Epidermal melanocyte (primary cell): ENCODE results near the gene DGKZ.
A peak's percentile ranks its signal among the peaks of the same experiment; 100 is the strongest.

Experiments
- DNase-seq: peaks from one replicate; pipeline ENCODE4 v3.0.0; 2011; ENCODE audit warnings: low spot score; ENCODE audit not compliant: insufficient read length

The DGKZ gene

DNA sequence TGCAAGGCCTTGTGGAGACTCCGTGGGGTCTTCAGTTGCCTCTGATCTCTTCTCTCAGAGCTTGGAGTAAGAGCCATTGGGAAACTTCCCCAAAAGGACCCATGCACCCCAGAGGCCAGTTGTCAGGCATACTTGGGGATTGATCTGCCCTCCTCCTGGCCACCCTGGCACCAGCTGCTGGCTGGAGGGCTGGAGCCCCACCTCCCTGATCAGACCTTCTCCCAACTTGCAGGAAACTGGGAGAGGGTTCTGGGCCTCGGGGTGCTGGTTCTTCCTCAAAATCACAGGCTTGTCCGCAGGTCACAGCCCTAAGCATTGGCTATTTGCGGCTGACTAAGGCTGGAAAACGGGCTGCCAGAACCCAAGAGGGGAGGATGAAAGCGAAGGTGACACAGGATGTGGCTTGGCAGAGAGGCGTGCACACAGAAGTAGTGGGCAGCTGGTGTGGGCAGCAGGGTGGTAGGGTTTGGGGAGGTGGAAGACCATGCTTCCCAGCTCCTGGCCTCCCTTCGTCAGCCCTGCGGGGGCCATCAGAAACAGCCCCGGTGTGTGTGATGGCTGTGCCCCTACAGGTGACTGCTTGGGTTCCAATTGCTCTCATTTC lies 1.3 kb upstream of the DGKZ start:
- DNase-seq, result no peak

DNA sequence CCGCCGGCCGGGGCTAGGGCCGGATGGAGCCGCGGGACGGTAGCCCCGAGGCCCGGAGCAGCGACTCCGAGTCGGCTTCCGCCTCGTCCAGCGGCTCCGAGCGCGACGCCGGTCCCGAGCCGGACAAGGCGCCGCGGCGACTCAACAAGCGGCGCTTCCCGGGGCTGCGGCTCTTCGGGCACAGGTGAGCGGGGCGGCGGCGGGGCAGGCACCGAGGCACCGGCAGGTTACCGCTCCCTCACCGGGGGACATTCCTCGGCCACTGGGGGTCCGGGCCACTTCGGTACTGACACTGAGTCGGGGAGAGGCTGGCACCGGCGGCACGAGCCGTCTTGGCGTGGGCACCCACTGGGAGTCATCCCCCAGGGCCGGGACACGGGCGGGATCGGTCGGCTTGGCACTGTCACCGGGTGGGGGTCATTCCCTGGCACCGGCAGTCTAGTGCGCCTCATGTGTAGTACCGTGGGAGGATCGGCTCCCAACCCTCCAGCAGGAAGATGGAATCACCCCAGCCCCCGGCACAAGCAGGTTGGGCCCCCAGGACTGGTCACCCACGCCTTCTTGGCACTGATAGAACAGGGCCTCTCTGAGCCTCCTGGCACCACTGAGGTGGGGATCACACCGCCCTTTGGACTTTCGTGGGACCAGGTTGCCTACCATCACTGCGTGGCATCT lies 511 bp downstream of the DGKZ start:
- no peak for DNase-seq

DNA sequence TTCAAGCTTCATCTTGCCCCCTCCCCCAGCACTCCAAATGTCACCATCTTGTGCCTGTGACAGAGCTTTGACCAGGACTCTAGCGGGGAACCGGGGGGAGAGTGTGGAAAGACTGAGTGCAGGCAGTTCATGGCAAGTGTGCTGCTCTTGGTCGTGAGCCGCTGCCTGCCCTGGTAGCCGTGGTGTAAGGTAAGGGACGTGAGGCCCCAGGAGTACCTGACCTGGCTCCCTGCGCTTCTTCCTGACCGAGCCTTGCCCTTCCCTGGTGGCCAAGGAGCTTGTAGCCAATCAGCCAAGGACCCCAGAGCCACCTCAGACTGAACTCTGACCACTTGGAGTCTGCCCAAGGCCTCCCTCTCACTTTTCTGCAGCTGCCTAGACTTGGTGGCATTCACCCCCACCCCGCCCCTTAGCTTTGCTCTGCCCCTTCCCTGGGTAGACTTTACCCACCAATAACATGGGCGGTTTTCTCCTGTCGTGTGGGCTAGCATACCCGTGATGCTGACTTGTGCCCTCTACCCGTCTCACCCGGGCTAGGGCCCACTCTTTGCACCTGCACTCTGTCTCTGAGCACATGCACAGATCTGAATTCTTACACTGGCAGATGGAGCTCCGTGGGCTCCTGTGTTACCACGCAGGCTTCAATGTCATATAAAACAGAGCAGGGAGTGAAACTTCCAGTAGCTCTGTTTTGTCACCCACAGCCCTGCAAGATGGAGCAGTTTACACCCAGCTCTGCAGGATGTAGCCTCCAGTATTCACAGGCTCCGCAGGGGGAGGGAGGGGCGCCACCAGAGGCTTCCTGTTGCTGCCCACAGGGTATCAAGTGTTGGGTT lies 1.5 kb downstream of the DGKZ start:
- DNase-seq, result no peak

DNA sequence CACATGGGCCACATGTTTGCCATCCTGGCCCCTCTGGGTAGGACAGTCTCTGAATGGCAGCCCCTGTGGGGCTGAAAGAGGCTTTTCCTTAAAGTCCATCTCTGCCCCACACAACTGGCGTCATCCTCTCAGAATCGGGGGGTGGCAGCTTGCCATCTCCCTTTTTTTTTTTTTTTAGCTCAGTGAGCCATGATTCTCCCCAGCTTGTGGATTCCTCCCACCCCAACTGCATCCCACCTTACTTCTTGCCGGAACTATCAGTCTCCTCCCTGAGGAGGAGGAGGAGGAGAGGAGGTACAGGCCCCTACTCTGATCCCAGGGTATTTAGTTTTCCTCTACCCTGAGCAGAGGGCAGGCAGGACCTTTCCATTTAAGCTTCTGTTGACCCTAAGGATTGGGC lies 3.4 kb downstream of the DGKZ start:
- DNase-seq, result no peak

DNA sequence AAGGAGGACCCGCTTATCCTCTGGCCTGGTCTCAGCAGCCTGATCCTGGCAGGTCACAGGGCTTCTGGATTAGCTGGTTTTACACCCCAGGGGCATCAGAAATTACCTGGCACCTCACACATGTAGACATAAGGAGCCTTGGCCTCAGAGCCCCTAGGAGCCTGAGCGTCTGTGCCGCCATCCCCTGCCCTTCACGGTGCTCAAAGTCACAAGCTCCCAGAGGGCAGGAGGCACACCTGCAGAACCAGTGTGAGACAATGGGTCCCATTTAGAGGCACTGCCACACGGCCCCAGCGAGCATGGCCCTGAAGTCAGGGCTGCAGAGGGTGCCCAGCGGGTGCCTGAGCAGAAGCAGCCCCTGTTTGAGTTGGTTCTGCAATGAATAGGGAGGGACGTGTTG lies 3.9 kb downstream of the DGKZ start:
- DNase-seq, result no peak

DNA sequence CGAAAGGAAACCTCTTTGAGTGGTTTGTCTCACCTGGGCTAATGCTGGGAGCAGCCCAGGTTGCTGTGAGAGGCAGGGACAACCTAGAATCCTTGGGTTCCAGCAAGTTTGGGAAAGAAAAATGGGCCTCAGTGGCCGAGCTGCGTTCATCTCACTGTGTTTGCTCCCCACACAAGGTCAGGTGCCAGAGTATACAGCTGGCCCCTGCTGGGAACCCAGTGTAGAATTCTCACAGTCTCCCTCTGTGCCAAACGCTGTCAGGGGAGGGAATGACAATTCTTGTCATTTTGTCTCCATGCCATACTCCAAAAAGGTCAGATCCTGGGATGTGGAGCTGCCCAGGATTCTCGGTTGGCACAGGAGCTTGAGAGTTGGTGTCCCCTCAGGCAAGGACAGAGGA lies 4.3 kb downstream of the DGKZ start:
- DNase-seq, result no peak

DNA sequence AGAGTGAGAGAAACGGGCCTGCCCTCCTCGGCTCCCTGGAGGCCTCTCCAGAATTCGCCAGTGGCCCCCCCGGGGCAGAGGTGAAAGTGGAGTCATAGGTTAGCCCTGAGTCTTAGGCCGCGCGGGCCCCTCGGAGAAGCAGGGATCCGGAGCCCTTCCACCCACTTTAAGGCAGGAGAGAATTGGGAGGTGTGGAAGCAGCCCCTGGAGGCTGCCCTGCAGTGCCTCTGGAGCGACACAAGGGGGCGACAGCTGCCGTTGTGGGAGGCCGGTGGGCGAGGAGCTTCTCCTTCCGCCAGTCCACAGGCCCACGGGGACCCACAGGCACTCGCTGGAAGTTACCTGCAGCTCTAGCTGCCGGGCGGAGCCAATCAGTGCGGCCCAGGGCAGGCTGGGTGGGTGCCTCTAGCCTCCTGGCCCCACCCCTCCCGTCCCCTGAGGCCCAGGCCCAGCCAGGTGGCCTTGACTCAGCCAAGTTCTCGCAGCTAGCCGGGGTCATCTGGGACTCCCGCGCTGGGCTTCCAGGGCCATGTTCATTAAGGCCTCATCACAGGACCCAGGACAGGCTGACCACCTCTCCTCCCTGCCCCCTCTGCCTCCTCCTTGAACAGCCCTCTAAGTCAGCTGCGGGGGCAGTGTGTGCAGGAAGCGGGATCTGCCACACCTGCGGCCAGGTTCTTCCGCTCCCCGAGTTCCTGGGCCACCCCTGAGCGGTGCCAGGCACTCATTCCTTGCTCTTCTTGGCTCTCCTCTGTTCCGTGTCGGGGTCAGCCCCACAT lies 5.0 kb downstream of the DGKZ start:
- DNase-seq, result no peak

DNA sequence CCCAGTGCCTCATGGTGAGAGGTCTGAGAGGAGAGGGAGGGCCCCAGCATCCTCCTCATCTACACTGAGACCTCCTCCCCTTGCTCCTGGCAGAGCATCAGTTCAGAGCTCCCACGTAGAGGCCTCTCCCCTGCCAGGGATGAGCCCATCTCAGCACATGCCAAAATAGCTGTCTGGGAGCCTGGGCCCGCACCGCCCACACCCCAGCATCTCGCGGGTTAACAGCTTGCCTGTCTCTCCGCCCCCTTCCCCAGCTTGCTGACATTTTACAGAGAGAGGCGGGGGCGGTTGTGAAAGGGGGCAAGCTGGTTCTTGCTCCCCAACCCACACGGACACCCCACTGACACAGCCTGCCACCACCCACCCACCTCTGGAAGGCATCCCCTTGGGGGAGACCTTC lies 6.4 kb downstream of the DGKZ start:
- no peak for DNase-seq

DNA sequence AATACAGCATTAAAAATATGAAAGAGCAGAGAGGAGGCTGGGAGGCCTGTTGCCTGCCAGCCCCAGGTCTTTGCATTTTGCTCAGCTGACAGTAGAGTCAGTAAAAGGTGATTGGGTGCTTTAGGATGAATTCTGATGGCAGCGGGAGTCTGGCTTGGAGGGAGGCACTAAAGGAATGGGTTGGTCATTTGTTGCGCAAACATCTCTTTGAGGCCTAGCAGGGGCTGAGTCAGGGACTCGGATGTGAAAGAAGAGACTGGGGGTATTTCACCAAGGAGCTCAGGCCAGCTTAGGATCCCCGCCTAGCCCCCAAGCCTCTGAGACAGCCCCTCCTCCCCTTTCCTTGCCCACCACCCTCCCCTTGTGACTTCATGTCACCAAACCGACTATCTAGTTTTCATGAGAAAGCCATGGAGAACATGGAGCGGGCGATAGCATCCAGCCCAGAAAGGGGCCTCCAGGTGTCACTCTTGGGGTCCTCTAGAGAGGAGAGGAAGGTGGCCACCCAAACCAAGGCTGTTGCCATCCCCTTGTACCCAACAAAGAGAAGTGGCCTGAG lies 9.7 kb downstream of the DGKZ start:
- no peak for DNase-seq

DNA sequence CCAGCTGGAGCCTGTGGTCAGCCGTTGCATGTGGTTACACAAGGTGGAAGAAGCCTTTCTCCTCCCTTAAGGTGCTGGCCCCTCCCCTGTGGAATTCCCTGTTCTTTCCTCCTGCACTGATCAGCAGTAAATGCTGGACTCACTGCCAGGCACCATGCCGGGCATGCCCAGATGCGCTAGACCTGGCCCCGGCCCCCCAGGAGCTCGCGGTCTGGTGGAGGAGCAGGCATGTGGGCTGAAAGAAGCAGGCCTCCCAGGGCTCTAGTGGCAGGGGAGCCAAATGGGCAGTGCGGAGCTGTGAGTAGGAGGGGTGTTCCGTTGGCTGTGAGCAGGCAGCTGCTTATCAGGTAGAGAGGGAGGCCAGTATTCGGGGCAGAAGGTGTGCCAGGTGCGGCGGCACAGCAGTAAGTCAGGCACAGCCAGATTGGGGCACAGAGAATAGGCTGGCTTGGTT lies 10.2 kb downstream of the DGKZ start:
- DNase-seq, result no peak

DNA sequence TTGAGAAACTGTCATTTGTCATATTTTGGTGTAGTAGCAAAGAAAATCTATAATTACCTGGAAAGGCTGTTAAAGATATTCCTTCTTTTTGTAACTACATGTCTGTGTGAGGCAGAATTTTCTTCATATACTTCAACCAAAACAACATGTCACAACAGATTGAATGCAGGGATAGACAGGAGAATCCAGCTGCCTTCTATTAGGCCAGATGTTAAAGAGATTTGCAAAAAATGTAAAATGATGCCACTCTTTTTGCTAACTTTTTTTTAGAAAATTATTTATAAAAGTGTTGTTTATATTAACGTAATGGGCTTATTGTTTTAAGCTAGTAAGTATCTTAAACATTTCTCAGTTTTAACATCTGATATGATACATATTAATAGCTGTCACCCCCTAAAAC lies 12.7 kb downstream of the DGKZ start:
- no peak for DNase-seq

DNA sequence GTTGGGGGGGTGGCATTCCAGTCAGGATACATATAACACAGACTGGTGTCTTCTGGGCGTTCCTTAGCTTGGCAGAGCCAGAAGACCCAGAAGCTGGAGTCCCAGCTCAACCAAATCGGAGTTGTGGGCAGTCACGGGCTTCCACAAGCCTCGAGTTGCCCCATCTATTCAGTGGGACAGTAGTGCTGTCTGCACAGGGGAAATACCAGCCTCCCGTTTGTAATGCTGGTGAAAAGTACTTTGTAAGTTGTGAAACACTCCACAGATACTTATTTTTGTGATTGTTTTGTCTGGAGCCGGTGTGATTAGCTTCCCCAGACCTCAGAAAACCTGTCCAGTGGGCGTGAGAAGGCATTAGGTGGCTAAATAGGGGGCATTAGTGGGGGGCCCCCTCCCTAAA lies 13.6 kb downstream of the DGKZ start:
- DNase-seq, result no peak

DNA sequence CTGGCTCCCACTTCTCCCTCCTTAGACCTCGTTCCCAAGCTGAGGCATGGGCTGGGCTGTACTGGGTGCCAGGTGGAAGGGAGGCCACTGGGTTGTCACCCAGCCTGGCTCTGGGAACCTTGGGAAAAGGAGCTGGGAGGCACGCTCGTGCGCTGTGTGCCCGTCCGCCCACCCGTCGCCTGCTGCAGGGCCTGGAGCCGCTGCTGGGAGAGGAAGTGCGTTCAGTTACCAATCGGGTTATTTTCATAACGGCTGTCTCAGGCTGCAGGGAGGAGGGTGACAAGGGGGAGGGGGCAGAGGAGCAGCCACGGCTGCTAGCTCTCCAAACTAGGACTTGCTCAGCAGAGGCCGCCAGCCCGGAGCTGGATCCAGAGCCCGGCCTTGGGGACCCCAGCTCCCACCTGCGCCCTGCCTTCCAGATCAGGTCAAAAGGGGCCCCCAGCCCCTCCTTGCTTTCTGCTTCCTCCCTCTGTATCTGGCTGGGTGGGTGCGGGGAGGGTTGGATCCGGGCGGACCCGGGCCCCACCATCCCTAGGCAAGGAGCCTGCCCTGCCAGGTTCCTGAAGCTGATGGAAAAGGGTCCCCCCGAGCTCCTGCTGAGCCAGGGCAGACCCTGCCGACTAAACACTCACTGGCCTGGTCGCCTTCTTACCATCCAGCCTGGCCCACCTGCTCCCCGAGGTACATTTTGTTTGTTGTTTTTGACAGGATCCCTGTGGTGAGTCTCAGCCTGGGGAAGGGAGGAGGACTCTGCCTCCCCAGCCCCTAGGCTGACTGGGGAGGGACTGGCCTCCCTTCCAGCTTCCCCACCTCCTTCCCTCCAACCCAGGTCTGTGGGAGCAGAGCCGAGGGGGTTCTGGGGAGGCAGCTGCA lies 14.3 kb downstream of the DGKZ start:
- DNase-seq, result peak; percentile 59

DNA sequence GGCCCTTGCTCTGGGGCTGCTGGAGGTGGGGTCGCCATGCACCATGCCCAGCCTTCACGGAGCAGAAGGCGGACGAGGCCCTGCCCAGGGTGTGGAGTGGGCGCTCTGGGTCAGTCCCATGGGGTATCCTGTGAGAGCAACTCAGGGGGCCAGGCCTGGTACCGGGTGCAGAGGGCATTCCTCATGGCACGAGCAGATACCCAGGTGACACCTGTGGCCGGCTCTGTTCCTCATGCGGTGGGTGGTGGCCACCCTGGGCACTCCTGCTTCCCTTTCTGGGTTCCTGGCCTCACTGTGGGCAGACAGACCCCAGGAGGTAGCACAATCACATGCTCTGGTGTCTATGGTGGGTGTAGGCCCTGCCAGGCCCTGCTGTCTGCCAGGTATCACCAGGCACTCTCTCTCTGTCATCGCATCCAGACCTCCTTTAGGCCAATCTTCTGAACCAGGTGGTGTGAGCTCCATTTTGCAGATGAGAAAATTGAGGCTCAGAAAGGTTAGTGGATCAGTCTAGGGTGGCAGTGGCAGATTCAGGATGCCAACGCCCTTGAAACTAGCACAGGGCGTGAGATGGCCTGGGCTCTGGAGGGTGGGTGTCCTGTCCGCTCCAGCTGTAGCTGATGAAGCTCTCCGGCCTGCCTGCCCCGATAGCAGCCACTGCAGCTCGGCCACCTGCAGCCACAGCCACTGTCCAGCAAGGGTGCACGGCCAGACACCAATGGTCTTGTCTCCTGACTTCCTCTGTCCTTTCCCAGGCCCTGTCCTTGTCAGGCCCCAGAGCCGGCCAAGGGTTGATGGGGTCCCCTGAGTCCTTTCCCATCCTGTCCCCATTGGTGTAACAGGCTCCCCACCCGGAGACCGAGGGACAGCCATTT lies 15.1 kb downstream of the DGKZ start:
- no peak for DNase-seq

DNA sequence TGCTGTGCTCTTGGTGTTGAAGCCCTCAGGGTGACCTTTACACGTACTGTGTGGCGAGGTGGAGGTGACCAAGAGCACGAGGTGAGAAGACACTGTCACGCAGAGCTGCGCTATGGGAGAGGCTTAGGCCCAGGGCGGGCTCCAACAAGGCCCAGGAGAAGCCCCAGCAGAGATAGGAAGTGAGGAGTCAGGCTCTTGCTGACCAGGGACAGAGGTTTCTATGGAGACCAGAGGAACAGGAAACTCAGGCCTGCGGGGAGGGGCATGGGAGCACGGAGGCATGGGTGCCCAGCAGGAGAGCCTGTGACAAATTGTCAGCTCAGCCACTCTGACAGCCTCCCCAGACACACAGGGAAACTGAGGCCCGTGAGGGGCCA lies 15.8 kb downstream of the DGKZ start:
- no peak for DNase-seq

DNA sequence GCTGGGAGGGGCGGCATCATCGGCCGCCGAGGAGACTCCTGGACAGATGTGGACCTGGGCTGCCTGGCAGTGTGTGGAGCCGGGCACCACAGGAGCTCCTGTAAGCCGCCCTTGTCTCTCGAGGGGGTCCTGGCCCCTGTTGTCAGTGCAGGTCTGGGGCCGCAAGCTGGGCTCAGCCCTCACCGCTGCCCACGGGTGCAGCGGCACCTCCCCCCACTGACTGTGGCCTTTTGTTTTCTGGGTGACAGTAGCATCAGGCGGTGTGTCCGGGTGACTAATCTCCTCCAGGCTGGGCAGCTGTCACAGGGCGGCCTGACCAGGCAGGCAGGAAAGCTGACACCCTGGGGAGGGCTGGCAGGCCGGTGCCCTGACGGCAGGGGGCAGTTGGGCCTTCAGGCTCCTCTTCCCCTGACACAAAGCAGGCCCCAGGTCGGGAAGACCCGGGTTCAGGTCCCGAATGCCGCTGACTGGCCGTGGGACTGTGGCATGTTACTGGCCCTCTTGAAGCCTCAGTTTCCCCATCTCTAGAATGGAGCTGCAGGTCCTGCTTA lies 16.3 kb downstream of the DGKZ start:
- no peak for DNase-seq

DNA sequence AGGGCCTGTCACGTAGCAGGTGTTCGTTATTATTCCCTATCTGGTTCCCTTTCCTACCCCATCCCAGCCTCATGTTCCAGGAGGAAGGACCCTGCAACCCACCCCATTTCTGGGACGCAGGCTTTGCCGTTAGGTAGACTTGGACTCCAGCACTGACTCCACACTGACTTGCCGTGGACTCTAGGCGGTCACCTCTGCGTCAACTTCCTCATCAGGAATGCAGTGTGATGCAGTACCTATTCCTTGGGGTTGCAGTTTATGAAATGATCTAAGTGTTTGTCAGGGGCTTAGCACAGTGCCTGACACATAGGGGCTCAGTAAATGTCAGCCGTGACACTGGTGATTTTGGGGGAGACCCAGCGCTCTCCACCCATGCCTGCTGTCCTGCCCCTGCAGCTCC lies 16.8 kb downstream of the DGKZ start:
- DNase-seq, result no peak

DNA sequence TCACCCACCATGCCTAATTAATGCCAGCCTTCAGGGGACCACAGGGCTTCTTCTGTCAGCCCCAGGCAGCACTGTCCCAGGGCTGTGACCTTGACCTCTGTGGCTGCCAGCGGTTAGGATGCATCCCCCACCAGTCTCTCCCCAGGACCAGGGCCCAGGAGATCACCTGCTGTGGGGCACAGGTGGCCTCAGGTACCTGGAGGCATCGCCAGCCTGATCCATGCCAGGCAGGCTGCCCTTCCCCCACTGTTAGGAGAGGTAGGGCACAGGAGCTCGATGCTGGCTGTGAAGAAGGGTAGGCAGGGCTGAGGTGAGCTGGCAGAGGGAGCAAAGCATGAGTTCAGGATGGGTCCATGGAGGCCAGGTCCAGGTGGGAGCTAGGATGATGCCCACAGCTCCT lies 17.5 kb downstream of the DGKZ start:
- DNase-seq, result no peak

DNA sequence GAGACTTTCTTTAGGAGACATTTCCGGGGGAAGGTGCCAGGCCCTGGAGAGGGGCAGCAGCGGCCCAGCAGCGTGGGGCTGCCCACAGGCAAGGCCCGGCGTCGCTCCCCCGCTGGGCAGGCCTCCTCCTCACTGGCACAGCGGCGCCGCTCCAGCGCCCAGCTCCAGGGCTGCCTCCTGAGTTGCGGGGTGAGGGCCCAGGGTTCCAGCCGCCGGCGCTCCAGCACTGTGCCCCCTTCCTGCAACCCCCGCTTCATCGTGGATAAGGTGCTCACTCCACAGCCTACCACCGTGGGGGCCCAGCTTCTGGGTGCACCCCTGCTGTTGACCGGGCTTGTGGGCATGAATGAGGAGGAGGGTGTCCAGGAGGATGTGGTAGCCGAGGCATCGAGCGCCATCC lies 19.0 kb downstream of the DGKZ start:
- no peak for DNase-seq
